ENCODE data around the gene SPATS2.

The SPATS2 gene

DNA sequence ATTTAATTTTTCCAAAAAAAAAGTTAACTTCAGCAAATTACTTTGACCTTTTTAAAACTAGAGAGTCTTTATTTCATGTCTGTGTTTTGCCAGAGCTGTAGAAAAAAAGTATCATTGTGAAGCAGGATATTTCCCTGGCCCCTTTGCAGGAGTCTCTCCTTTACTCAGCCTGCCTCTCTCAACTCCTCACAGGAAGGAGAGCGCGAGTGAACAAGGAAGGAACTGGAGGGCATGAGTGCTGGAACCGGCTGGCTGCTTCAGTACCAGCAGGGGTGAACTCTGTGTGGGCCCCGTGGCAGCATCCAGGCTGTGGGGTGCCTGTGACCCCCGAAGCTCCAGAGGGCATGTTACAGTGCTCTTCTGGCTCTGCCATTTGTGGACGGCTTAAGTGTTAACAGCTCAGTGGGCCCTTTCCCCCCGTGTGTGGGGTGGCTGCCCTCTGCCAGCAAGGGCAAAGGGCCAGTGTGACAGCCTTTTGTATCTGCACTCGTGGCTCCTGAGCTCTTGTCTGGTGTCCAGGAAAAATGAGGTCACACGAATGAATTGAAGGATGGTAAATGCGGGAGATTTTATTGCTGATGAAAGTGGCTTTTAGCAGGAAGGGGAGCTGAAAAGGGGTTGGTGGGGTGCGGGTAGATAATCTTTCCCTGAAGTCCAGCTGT, 95.0 kb downstream of the SPATS2 start:
- DNase-seq, result no peak

DNA sequence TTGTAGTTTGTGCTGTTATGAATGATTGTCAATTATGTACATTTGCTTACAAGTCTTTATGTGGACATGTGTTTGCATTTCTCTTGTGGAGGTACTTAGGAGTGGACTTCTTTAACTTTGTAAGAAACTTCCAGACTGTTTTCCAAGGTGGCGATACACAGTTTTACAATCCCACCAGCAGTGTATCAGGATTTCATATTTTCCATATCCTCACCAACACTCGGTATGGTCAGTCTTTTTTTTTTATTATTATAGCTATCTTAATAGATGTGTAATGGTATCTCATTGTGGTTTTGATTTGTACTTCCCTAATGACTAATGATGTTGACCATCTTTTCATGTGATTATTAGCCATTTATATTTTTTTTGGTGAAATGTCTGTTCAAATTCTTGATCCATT, 97.9 kb downstream of the SPATS2 start:
- intact Hi-C loops (cut with DNase I; ENCODE audit: low total_unique reads), result no loop called here
- no peak overlapping the region for H3K27ac ChIP-seq

More for the DNA sequence above, 95.0 kb downstream of the SPATS2 start:
- Histone ChIP-seq H3K27me3 (no peaks in the 10 kb centered on the region), H3K4me1 (no peaks in the 10 kb centered on the region), H3K36me3 (no peaks in the 10 kb centered on the region), H3K27ac (no peak overlapping the region), H3K4me3 (no peak overlapping the region), H3K9me3 (no peaks in the 10 kb centered on the region)
- TF ChIP-seq, protein P1, sequence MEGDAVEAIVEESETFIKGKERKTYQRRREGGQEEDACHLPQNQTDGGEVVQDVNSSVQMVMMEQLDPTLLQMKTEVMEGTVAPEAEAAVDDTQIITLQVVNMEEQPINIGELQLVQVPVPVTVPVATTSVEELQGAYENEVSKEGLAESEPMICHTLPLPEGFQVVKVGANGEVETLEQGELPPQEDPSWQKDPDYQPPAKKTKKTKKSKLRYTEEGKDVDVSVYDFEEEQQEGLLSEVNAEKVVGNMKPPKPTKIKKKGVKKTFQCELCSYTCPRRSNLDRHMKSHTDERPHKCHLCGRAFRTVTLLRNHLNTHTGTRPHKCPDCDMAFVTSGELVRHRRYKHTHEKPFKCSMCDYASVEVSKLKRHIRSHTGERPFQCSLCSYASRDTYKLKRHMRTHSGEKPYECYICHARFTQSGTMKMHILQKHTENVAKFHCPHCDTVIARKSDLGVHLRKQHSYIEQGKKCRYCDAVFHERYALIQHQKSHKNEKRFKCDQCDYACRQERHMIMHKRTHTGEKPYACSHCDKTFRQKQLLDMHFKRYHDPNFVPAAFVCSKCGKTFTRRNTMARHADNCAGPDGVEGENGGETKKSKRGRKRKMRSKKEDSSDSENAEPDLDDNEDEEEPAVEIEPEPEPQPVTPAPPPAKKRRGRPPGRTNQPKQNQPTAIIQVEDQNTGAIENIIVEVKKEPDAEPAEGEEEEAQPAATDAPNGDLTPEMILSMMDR (IDR thresholded peaks at IDR 0.05), result no peak
- intact Hi-C loops (cut with DNase I; ENCODE audit: low total_unique reads), result no loop called here

DNA sequence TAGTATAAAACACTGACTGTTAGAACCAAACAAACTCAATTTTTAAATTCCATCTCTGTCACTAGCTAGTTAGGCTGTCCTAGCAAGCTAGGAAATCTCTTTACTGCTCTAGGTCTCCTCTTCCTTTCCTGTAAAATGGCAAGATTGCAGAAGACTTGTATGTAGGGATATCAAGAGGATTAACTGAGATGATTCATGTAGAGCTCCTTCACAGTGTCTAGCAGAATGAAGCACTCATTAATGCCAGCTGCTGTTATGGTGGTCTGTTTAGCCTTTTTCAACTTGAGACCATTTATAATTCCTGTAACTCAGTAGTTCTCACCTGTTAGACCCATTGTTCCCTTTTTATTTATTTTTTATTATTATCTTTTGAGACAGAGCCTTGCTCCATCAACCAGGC, 103.7 kb downstream of the SPATS2 start:
- Histone ChIP-seq H3K36me3 (no peaks in the 10 kb centered on the region), H3K9me3 (no peaks in the 10 kb centered on the region), H3K4me1 (no peaks in the 10 kb centered on the region), H3K27ac (no peak overlapping the region), H3K4me3 (no peak overlapping the region), H3K27me3 (no peaks in the 10 kb centered on the region)
- TF ChIP-seq, protein P1 (IDR thresholded peaks at IDR 0.05), result no peak
- intact Hi-C loops (cut with DNase I; ENCODE audit: low total_unique reads), result no loop called here
- no peak for DNase-seq

More for the DNA sequence above, 97.9 kb downstream of the SPATS2 start:
- H3K27me3 ChIP-seq, result no peaks in the 10 kb centered on the region
- H3K36me3 ChIP-seq, result no peaks in the 10 kb centered on the region
- H3K4me1 ChIP-seq, result no peaks in the 10 kb centered on the region
- no peak overlapping the region for H3K4me3 ChIP-seq
- H3K9me3 ChIP-seq, result no peaks in the 10 kb centered on the region
- DNase-seq, result no peak
- TF ChIP-seq, protein P1 (IDR thresholded peaks at IDR 0.05), result no peak

DNA sequence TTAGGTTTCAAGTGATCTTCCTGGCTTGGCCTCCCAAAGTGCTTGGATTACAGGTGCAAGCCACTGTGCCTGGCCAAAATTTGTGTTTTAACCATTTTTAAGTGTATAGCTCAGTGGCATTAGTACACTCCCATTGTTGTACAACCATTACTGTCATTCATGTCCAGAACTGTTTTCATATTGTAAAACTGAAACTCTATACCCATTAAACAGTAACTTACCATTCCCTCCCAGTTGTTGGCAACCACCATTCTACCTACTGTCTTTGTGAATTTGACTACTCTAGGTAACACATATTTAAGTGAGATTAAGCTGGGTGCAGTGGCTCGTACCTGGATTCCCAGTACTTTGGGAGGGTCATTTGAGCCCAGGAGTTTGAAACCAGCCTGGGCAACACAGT, 104.3 kb downstream of the SPATS2 start:
- TF ChIP-seq, protein P1 (IDR thresholded peaks at IDR 0.05), result no peak
- Histone ChIP-seq H3K27me3 (no peaks in the 10 kb centered on the region), H3K9me3 (no peaks in the 10 kb centered on the region), H3K27ac (no peak overlapping the region), H3K4me1 (no peaks in the 10 kb centered on the region), H3K36me3 (no peaks in the 10 kb centered on the region), H3K4me3 (no peak overlapping the region)
- no peak for DNase-seq
- intact Hi-C loops (cut with DNase I; ENCODE audit: low total_unique reads), result no loop called here

DNA sequence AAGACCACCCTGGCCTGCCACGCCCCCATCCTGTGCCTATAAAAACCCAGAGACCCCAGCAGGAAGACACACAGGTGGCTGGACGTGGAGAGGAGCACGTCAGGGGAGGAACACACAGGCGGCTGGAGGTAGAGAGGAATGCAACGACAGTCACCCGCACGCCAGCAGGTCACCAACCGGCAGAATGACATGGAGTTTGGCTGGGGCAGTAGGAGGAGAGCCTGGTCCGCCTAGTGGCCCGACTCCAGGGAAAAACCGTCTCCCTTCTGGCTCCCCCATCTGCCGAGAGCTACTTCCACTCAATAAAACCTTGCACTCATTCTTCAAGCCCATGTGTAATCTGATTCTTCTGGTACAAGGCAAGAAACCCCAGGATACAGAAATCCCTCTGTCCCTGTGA, 108.8 kb downstream of the SPATS2 start:
- intact Hi-C loops (cut with DNase I; ENCODE audit: low total_unique reads), result no loop called here
- H3K27me3 ChIP-seq, result no peaks in the 10 kb centered on the region
- no peaks in the 10 kb centered on the region for H3K36me3 ChIP-seq
- H3K9me3 ChIP-seq, result no peaks in the 10 kb centered on the region
- no peak overlapping the region for H3K27ac ChIP-seq
- DNase-seq, result no peak
- H3K4me1 ChIP-seq, result no peaks in the 10 kb centered on the region
- TF ChIP-seq, protein P1 (IDR thresholded peaks at IDR 0.05), result no peak
- no peak overlapping the region for H3K4me3 ChIP-seq
